22Rv1 (cell line): ENCODE measurements around the gene PID1.

Experiments
- ZFX ChIP-seq: fragments of 450-650 bp; IDR thresholded peaks from 2 replicates; pipeline ENCODE4 v1.6.1; 2017; ENCODE audit warnings: antibody characterized with exemption, borderline replicate concordance
- TF ChIP-seq, protein P1 (sequence below): fragments of 450-650 bp; IDR thresholded peaks from 2 replicates; pipeline ENCODE4 v1.5.1; 2017; ENCODE audit warnings: mild to moderate bottlenecking

GRCh38 chr2:229179628-229180027, 91.5 kb downstream of the PID1 start:
- TF ChIP-seq, protein P1, sequence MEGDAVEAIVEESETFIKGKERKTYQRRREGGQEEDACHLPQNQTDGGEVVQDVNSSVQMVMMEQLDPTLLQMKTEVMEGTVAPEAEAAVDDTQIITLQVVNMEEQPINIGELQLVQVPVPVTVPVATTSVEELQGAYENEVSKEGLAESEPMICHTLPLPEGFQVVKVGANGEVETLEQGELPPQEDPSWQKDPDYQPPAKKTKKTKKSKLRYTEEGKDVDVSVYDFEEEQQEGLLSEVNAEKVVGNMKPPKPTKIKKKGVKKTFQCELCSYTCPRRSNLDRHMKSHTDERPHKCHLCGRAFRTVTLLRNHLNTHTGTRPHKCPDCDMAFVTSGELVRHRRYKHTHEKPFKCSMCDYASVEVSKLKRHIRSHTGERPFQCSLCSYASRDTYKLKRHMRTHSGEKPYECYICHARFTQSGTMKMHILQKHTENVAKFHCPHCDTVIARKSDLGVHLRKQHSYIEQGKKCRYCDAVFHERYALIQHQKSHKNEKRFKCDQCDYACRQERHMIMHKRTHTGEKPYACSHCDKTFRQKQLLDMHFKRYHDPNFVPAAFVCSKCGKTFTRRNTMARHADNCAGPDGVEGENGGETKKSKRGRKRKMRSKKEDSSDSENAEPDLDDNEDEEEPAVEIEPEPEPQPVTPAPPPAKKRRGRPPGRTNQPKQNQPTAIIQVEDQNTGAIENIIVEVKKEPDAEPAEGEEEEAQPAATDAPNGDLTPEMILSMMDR = no peak
- no peak for TF ChIP-seq ZFX
